GM21381 (cell line): ENCODE measurements around the gene LDLRAD3.
"Not testable (repeated sequence)": the region's sequence is repeated elsewhere in the genome, so short reads cannot be mapped to it uniquely, and the experiment has no call there.

Experiments
- ATAC-seq: cut with Tn5 transposase; IDR thresholded peaks from one replicate; pipeline ENCODE4 v1.9.1; 2021; ENCODE audit warnings: mild to moderate bottlenecking, moderate library complexity; ENCODE audit not compliant: unreplicated experiment

Gene LDLRAD3

DNA sequence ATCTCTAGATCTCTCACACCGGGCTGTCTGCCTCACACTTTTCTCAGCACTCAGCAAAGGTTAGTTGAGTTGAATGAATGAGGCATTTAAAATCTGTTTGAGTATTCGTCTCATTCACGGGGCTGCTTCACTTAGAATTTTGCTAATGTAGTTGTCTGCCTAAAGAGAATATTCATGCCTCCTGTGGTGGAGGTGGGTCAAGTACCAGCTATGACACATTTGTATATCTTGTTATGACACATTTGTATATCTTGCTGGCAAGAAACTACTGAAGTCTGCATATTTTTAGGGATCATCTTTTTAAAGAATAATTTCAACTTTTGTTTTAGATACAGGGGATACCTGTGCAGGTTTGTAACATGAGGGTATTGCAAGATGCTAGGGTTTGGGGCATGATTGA lies 43.1 kb downstream of the LDLRAD3 start:
- ATAC-seq: no peak

DNA sequence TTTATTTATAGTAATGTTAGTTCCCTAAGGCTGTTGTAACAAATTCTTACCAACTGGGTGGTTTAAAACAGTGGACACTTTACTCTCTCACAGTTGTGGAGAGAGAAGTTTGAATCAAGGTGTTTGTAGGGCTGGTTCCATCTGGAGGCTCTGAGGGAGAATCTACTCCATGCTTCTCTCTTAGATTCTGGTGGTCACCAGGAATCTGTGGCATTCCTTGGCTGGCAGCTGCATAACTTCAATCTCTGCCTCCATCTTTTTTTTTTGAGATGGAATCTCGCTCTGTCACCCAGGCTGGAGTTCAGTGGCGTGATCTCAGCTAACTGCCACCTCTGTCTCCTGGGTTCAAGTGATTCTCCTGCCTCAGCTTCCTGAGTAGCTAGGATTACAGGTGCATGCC lies 46.3 kb downstream of the LDLRAD3 start:
- ATAC-seq: no peak

DNA sequence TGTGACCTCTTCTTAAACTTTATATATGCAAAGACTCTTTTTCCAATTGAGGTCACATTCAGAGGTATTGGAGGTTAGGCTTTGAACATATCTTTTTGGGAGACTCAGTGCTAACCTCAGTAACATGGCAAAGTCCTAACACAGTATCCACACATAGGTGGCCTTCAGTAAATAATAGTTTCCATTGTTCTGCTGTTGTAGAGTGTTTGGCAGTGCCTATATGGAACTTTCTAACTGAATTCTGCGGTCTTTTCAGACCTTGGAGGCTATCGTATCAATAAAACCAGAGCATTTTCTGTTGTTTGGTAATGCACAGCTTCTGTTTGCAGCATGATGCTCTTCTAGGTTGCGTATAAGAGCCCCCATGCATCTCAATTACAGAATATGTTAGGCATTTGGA lies 47.0 kb downstream of the LDLRAD3 start:
- ATAC-seq: no peak

DNA sequence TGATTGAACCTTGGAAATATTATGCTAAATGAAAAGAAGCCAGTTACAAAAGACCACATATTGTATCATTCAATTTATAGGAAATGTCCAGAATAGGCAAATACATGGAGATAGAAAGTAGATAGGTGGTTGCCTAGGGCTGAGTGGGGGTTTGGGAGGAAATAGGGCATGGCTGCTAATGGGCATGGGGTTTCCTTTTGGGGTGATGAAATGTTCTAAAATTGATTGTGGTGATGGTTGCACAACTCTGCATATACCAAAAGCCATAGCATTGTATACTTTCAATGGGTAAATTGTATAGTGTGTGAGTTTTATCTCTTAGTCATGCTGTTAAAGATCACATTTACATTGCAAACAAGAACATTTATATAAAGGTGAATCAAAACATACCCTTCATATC lies 48.7 kb downstream of the LDLRAD3 start:
- ATAC-seq: no peak

DNA sequence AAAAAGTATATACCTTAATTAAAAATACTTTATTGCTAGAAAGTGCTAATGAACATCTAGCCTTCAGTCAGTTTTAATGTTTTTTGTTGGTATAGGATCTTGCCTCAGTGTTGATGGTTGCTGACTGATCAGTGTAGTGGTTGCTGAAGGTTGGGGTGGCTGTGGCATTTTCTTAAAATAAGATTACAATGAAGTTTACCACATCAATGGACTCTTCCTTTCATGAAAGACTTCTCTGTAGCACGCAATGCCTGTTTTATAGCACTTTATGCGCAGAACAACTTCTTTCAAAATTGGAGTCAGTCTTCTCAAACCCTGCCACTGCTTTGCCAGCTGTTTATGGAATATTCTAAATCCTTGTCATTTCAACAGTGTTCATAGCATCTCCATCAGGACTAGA lies 50.6 kb downstream of the LDLRAD3 start:
- no peak for ATAC-seq

DNA sequence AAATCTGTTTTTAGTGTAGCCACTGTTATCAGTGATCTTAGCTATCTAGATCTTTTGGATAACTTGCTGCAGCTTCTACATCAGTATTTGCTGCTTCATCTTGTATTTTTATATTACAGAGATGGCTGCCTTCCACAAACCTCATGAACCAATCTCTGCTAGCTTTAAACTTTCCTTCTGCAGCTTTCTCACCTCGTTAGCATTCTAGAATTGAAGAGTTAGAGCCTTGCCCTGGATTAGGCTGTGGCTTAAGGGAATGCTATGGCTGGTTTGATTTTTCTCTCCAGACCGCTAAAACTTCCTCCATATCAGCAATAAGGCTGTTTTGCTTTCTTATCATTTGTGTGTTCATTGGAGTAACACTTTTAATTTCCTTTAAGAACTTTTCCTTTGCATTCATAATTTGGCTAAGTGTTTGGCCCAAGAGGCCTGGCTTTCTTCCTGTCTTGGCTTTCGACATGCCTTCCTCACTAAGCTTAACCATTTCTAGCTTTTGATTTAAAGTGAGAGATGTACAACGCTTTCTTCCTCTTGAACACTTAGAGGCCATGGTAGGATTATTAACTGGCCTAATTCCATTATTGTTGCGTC lies 51.9 kb downstream of the LDLRAD3 start:
- ATAC-seq: no peak

DNA sequence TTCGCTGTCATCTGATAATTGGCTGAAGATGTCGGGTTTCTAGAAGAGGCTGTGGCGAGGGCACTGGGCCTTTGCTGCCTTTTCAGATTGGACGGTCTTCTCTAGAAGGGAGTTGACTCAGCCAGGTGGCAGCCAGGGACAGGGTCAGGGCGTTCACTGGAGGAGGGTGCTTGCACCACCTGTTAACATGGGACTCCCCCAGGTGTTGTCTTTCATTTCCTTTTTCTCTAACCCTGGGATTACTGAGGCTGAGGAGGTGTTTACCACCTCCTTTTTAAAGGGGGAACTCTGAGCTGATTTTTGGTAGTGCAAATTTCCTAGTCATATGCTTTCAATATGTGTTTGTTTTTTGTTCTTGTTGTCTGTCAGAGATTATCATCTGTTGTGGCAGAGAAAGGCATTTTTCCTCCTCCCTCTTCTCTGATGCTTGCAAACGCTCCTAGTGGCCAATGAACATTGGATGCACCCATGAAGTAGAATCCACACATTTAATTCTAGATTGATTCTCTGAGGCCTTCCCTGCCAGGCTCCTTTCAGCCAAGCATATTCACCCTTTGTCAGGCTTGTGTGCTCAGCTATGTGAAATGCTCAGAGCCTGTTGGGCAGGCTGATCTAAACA lies 54.1 kb downstream of the LDLRAD3 start:
- no peak for ATAC-seq

DNA sequence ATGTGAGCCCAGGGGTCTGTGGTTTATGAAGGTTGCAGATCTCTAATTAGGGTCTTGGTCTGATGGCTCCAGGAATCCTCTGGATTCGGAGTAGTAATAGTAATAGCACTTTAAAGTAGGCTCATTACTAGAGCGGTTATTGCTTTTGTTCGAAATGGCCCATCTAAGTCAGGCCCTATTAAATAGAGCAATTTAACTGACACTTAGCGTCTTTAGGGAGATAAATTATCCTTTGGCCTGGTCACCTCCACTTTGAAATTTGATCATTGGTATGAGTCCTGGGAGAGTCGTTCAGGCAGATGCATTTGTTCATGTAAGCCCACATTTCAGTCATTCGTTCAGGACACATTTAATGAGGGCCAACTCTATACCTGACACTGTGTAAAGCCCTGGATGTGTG lies 54.8 kb downstream of the LDLRAD3 start:
- no peak for ATAC-seq

DNA sequence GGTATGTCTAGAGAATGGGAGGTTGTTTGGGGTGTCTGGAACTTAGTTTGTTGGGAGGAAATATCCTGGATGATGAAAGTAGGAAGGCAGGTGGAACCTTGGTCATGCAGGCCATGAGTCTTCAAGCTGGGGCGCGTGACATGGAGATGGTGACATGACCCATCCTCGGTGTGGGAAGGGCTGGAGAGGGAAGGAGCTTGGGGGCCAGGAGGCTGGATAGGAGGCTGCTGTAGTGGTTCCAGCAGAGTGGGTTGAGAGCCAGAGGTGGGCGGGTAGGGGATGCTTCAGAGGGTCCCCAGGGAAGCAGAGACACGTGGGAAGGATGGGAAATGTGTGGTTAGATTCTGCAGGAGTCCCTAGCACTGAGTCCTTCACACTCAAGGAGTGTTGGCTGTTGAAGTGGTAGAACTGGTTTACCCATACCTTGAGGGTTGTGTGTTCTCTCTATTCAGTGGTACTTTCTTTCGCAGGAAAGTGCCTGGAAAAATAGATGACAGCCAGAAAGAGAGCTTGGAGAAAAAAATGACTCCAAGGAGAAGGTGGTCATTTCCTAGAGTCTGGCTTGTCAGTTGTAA lies 56.8 kb downstream of the LDLRAD3 start:
- no peak for ATAC-seq

DNA sequence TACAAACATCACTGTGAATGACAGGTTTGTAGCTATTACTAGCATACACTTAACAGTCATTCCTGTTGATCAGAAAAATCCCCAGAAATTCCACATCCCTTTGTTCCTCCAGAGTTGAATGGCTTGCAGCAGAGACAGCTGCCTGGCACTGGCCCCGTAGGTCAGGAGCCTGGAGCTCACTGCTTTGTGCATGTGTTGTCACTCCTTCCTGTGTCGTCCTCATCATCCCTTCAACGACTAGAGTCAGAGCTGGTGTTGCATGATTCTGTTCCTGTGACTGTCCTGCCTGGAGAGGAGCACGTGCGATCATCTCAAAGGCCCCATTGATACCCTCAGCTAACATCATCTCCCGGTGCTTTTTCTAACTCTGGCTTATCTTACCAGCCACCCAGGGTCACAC lies 58.3 kb downstream of the LDLRAD3 start:
- no peak for ATAC-seq

DNA sequence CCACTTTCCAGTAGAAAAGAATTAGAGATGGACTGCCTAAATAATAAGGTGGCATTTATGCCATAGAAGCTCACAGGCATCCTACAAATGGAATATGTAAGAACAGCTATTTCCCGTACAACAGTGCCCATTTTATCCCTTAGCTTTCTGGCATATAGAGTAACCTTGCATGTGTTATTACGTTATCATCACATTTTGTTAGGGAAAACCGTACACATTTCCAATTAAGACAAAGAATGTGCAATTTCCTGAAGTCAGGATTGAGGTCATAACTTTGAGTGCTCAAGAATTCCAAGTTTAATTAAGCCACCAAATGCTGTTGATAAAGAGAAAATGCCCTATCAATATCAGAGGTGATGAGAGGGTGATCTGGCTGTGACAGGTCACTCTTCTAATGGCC lies 58.9 kb downstream of the LDLRAD3 start:
- no peak for ATAC-seq

DNA sequence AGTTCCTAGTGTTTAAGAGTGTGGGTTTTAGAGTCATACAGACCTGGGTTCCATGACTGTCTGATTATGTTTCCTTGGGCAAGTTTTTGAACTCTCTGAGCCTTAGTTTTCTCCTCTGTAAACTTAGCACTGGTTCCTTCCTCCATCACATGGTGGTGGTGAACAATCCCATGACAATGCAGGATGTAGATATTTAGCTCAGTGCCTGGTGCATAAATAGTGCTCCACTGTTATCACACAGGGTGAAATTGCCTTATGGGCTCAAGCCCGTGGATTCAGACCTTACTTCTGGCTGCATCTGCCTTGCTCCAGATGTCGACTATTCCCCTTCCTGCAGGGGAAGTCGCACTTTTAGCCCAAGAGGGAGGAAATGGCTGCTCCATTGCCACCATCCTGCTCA lies 62.7 kb downstream of the LDLRAD3 start:
- ATAC-seq: no peak

DNA sequence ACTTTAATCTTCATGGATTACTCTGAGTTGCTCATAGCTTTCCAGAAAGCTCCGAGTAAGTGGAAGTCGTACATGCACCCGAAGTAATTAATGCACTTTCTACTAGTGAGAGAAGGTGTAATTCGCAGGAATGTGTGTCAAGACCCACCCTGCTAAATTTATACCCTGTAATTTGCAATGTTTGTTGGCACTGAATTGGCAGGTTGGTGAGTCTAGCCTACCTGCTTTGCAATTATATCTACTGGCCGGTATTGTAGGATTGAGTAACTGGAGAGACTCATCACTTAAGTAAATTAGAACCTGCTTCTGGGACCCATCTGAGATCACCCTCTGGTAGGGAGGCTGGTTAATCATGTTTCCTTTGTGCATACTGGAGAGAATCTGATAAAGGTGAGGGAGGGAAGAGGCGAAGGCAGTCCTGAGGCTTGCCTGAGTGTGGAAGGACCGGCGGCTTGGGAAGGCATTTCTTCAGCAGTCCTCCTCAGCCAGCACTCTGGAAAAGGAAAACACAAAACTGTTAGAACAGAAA lies 63.3 kb downstream of the LDLRAD3 start:
- ATAC-seq: no peak

DNA sequence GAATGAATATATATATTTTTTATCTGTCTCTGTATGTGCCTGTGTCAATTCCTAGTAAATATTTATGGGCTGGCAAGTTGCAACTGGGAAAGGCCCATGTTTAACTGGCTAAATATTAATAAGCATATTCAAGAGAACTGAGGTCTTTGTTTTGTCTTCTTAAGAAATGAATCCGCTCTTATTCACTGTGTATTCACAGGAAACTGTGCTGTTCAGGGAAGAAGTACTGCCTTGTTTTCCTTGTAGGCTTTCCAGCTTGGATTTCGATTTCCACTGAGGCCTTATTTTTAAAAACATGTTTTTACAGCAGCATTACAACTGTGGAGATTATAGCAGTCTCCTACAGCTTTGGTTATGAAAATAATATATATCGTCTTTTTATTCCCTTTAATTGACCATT lies 64.7 kb downstream of the LDLRAD3 start:
- no peak for ATAC-seq

DNA sequence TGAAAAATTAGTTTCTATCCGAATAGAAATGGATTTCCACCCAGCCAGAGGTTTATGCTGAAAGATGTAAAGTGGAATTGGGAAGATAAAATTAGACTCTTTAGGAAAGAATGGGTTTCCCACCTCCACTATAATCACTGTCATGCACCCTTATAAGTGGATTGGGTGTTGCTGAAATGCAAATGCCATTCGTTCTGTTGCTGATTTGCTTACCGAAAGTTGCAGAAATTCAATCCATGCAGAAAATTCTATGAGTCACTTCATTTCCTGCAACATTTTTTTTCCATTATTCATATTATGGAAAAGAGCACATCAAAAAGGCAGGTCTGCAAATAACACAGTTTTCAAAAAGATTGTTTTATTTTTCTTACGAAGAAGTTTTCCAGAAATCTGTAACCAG lies 65.6 kb downstream of the LDLRAD3 start:
- ATAC-seq: no peak

DNA sequence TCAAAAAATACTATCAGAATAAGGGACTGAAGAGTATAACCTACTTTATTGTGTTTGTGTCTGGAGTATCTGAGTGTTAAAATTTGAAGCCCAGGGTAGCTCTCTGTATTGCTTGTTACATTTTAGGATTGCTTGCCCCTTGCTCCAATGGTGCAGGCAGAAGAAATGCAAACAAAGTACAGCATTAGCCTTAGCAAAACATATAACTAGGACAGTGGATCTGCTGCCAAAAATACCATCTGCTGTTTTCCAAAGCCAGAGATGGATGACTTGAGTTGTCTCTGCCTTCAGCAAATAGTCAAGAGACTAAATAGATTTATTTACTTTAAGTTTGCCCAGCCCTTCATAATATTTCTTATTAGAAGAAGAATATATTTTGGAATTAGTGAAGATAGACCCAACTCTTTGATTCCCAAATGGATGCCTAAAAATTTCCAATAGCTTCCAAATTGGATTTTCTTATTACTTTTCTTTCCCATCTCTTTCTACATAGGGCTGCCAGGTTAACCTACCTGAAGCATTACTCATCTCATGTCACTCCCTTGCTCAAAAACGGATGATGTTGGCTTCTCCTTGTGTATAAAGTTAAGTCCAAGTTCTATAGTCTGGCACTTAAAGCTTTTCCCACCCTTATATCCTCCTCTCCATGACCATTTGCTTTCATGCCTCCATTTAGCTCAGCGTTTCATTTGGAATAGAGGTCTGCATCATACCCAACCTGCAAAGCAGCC lies 66.3 kb downstream of the LDLRAD3 start:
- ATAC-seq: no peak

DNA sequence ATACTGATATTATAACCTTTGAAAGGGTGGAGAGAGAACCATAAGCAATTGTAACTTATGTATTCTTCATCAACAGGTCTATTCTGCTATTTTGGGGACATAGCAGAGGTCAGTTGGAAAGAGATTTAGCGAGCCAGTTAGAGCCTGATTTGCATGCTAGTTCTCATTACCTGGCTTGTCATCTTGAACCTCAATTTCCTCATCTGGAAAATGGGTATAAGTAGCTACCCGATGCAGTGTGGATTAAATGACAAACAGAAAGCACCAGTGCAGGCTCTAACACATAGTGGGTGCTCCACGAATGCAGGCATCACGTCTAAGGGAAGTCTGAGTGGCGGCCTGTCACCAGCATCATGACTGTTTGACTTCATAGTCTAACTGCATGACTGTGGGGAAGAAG lies 67.7 kb downstream of the LDLRAD3 start:
- no peak for ATAC-seq

DNA sequence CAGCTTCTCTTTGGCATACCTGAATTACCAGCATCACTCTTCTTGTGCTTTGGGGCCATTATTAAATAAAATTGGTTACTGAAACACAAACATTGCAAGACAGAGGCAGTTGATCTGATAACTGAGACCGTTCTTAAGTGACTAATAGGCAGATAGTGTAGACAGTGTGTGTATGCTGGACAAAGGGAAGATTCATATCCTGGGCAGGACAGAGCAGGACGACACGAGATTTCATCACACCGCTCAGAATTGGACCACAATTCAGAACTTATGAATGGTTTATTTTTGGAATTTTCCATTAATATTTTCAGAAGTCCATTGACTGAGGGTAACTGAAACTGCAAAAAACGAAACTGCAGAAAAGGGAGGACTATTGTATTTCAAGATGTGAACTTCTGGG lies 68.6 kb downstream of the LDLRAD3 start:
- ATAC-seq: no peak

DNA sequence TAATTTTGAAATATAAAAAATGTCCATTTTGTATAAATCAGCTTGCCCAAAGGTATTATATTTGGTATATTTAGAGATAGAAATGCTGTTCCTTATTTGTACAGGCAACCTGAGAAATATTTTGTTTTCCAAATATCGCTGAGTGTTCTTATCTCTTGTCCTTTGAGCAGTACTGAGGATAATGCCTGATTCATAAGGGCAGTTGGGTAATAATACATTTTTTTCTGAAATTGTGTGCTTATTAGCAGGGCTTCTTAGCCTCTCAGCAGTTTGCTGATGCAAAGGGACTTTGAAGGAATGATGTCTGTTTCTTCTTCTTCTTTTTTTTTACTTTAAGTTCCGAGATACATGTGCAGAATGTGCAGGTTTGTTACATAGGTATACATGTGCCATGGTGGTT lies 69.1 kb downstream of the LDLRAD3 start:
- ATAC-seq: no peak

DNA sequence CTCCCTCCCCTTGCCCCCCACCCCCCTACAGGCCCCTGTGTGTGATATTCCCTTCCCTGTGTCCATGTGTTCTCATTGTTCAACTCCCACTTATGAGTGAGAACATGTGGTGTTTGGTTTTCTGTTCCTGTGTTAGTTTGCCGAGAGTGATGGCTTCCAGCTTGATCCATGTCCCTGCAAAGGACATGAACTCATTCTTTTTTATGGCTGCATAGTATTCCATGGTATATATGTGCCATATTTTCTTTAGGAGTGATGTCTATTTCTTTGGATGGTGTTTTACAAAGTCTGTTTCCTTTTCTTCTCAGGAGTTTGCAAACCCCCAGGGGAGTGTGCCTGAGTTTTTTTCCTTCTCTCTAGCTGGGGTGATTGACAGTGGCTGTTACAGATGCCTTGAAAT lies 69.6 kb downstream of the LDLRAD3 start:
- ATAC-seq: not testable (repeated sequence)

DNA sequence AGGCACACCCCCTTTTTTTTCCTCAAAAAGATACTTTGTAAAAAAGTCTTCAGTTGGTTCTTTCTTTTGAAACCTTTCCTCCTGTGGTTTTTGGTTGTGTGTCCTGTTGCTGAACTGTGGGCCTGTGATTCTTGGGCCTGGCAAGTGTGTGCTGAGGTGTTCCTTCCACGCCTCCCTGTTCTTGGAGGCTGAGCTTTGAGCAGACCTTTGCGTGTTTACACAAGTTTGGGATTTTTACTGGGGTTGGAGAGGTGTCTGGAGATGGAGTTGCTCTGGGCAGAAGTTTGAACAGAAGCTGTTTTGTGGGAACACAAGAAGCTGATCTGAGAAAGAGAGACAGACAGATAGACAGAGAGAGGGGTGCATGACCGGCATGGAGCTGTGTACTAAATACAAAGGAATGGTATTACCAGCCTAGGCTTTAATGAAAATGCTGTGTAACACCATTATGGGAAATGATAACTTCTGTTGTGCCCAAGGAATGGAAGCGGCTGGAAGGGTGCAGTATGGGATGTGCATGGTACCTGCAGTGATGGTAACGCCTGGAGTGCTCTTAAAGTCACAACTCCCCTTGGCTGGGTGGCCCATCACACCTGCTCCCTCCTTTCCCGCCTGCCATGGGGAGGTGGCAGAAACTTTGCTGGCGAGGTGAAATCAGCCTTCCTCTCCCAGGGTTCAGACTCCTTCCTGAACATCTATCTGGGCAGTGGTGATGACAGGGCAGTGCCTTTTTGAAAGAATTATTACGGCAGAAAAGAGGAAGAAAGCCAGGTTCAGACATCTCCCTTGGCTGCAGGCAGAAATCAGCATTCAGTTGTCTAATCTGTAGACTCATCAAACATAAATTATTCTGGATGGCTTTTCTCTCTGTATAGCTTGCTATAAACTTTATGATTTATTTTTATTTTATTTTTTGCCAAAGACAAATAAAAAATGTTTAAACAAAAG lies 70.4 kb downstream of the LDLRAD3 start:
- no peak for ATAC-seq
